Endometrial microvascular endothelial cells (primary cell): Measurements from ENCODE around the gene GIPC1. TPM values are rescaled to one million over a fixed set of nuclear protein-coding genes. Genes with fewer than 3 reads are reported as not detected.

Experiments used
- in situ Hi-C: cut with HindIII; loops from 2 replicates; pipeline ENCODE4 v1.10.0; 2017; ENCODE audit warnings: low sequenced_read_pairs, low pct_unique_long_range_greater_than_20kb; ENCODE audit errors: inconsistent ontology term
- total RNA-seq: library from RNA; depleted of rRNA; stranded (reverse); fragments of >200 nt; gene quantifications from one replicate; pipeline ENCODE4 v1.2.3, GENCODE V29; 2015; ENCODE audit errors: inconsistent ontology term

Gene GIPC1
- total RNA-seq, 1 donor from 2014 or later, result 152 TPM

DNA sequence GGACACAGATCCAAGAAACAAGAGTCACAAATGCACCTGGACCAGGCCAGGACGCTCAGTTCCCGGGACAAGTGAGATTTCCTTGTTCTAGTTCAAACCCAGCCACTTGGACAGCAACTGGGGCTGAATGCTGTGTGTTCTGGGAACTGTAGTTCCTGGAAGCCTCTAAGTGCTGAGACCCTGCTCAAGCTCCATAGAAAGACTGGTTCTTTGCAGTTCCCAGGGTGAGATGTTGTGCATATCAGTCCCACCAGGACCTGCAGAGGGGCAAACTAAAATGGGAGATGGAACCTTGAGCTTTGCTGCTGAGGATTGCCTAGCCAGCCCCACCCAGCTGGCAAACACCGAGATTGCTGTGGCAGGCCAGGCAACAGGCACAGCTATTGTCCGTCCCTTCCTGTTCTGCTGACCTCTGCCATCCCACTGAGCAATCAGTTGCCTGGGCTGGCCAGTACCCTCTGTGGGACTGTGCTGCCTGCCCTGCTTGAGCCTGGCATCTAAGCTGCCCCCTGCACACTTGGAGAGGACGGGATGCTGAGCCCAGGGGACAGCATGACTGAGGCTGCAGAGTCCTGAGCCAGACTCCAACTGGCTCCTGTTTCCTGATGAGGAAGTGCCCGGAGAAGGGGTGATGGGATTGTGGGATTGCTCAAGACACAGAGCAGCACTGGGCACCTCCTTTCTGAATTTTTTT is 1.4 kb upstream of the GIPC1 start:
- in situ Hi-C loops, result no loop called here

DNA sequence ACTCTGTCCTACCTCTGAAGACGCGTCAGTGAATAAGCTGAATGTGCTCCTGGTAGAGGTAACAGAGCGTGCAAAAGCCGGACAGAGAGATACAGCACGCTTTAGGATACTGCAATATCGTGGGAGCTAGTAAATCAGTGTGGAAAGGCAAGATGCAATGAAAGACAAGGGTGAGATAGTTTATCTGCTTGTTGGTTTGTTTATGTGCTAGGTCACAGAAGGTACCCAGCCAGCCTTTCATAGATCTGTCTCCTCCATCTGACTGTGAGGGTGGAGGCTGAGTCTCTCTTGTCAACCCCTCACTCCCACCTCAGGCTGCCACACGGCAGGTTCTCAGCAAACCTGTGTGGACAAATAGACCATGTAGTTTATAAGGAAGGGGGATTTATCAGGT is 904 bp upstream of the GIPC1 start:
- in situ Hi-C loops, result no loop called here

DNA sequence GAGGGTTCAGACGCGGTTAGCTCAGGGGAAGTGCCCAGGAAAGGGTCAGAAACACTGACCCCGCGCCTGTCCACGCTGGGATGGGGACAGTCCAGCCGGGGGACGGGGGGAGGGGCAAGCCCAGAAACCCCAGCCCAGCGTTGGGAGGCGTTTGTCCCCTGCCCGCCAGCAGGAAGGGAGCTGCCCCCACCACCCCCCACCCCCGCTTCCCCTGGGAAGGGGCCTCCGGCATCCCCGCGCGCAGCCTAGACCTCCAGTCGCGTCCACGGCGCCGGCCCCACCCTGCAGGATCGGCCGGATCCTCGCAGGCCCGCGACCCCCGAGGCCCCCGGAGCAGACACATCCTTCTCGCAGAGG is 277 bp downstream of the GIPC1 start:
- in situ Hi-C loops, result no loop called here

DNA sequence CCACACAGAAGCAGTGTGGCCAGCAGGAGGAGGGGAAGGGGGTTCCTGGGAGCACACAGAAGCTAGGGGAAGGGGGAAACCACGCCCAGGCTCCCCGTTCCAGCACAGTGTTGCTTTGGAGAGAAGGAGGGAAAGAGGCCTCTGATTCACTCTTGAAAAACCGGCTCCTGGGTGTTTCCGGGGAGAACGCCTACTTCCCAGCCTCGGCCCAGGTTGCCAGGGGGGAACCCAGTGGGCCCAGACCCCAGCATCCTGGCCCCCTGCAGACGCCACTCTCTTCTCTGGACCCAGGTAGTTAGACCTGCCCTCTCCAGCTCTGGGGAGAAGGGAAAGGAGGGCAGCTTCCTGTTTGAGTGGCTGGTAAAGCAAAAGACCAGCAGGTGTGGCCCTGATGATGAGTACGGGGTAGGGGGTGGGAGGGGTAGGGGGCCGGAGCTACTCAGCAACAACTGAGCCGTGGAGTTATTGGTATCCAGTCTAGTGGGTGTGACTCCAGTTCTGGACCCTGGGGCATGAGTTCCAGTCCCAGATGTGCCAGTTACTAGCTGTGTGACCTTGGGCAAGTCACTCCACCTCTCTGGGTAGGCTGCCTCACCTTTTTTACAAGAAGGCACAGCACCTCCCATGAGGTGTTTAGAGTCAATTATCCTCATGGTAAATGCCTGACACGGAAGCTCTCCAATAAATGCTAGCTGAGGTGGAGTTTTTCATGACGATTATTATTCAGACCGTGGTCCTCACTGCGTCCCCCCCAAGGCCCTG is 836 bp downstream of the GIPC1 start:
- in situ Hi-C loops, result no loop called here

GRCh38 chr19:14494411-14494810 is 1.5 kb downstream of the GIPC1 start:
- in situ Hi-C loops, result no loop called here

- in situ Hi-C loops, result no loop called here
Observed at GRCh38 chr19:14492756-14493337, 3.1 kb downstream of the GIPC1 start.

- in situ Hi-C loops, result no loop called here
Observed at GRCh38 chr19:14487370-14488125, 8.4 kb downstream of the GIPC1 start.

- in situ Hi-C loops, result no loop called here
Observed at GRCh38 chr19:14482172-14482941, 13.6 kb downstream of the GIPC1 start.

- in situ Hi-C loops, result no loop called here
Observed at GRCh38 chr19:14480700-14481079, 15.2 kb downstream of the GIPC1 start.

GRCh38 chr19:14479975-14480699 is 15.8 kb downstream of the GIPC1 start:
- in situ Hi-C loops, result no loop called here

- in situ Hi-C loops, result no loop called here
Observed at GRCh38 chr19:14479309-14479974, 16.5 kb downstream of the GIPC1 start.

- in situ Hi-C loops, result no loop called here
Observed at GRCh38 chr19:14478113-14478545, 17.8 kb downstream of the GIPC1 start.

GRCh38 chr19:14477418-14478112 is 18.4 kb downstream of the GIPC1 start:
- in situ Hi-C loops, result no loop called here

DNA sequence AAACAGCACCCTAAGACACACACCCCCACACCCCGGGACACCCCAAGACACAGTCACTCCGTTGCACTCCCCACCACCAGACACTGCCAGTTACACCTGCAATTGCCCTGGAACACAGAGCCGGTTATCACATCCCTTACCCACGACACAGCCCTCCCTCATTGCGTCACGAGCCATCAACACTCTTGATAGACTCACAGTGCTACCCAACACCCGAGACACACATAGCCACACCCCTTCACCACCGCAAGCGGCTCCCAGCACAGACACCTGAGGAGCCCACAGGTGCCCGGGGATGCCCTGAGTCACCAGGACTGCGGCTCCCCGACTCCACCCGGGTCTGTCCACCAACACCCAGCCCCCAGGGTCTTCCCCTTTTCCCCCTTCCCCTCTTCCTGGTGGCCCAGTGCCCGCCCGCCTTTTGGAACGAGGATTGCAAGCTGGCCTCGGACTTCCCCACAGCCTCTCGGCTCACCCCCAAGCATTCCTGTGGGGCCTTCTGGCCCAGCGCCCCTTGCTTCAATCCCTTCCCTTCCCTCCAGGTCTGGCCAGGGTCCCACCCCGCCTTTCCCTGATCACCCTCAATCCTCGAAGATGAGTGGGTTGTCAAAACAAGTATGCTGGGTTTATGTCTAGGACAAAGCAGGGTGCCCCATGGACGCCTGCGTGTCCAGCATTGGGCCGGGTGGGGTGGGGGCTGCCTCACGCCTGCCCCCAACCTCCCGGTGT is 19.1 kb downstream of the GIPC1 start:
- in situ Hi-C loops, result no loop called here

GRCh38 chr19:14476327-14476672 is 19.6 kb downstream of the GIPC1 start:
- in situ Hi-C loops, result no loop called here

DNA sequence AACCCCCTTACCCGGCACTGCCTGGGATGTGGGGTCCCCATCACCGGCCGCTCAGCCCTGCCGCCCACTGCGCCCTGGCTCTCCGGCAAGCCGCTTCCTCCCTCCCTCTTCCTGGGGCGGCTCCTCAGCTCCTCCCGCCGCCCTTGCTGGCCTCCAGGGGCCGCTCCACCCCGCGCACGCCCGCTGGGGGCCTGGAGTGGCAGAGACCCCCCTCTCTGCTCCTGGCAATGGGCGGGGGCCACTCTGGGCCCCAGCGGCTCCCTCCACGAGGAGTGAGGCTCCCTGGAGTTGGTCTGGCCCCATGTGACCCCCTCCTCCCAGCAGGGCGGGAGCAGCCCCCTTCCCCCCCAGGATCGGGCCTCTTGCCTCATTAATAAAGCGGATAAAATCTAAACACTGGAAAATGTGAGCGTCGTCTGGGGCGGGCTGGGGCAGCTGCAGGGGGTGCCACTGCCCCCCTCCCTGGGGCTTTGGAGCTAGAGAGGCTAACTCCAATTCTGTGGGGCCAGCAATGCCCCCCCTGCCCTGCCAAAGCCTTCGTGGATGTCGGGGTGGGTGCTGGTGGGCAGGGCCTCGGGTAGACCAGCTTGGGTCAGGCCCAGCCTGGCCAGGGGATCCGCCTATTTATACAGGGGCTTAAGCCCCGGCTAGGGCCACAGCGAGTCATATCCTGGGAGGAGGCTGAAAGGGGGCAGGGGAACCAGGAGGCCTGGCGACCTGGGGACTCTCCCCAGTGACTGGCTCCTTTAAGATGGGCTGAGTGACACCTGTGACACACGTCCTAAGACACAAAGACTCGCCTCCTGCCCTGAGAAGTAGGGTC is 20.5 kb downstream of the GIPC1 start, which contains the start of gene PTGER1:
TSS of gene PTGER1 (minus strand) at position 104 of the 823 bp plus-strand sequence. CDS start 1,034 bp downstream, outside the sequence.
- in situ Hi-C loops, result no loop called here
